Nephron (organoid): Measurements from ENCODE around the gene CHRM3.

Experiments used
- H3K27ac Mint-ChIP-seq, 3 experiments: 2 replicates each; pipeline ENCODE4 v1.8.0; 2020; ENCODE audit warnings: mixed read lengths in 3 of 3, mild to moderate bottlenecking in 2 of 3, moderate library complexity in 1 of 3
- H3K27me3 Mint-ChIP-seq: 2 replicates; pipeline ENCODE4 v1.8.0; 2021; ENCODE audit warnings: low read depth, mild to moderate bottlenecking, moderate library complexity, mixed read lengths
- H3K36me3 Mint-ChIP-seq: 2 replicates; pipeline ENCODE4 v1.8.0; 2020; ENCODE audit warnings: low read depth, mixed read lengths
- H3K4me1 Mint-ChIP-seq: 2 replicates; pipeline ENCODE4 v1.8.0; 2020; ENCODE audit warnings: mixed read lengths
- H3K4me3 Mint-ChIP-seq, 3 experiments: 2 replicates each; pipeline ENCODE4 v1.8.0; 2020; ENCODE audit warnings: mild to moderate bottlenecking in 3 of 3, mixed read lengths in 3 of 3, moderate library complexity in 2 of 3
- H3K9me3 Mint-ChIP-seq: 2 replicates; pipeline ENCODE4 v1.8.0; 2020; ENCODE audit warnings: mixed read lengths
- CTCF ChIP-seq, 3 experiments: fragments of 200-600 bp; sonication (generic); IDR thresholded peaks; one replicate each; pipeline ENCODE4 v1.5.0; 2021; ENCODE audit warnings: antibody characterized with exemption in 3 of 3; ENCODE audit not compliant: unreplicated experiment in 3 of 3

CHRM3 gene

GRCh38 chr1:239428120-239428710 is 41.8 kb downstream of the CHRM3 start:
- no peak overlapping the region for H3K27ac Mint-ChIP-seq
- no peaks in the 10 kb centered on the region for H3K9me3 Mint-ChIP-seq
- no peaks in the 10 kb centered on the region for H3K27me3 Mint-ChIP-seq

GRCh38 chr1:239429163-239429562 is 42.8 kb downstream of the CHRM3 start:
- H3K27me3 Mint-ChIP-seq = no peaks in the 10 kb centered on the region
- no peak for TF ChIP-seq CTCF (IDR thresholded peaks at IDR 0.05; ENCODE audit: unreplicated experiment in 3 of 3)
- H3K4me1 Mint-ChIP-seq = peaks cover 12% of the 10 kb centered on the region
- H3K4me3 Mint-ChIP-seq = no peak overlapping the region
- no peak overlapping the region for H3K27ac Mint-ChIP-seq
- no peaks in the 10 kb centered on the region for H3K36me3 Mint-ChIP-seq
- H3K9me3 Mint-ChIP-seq = no peaks in the 10 kb centered on the region

More at GRCh38 chr1:239428120-239428710, 41.8 kb downstream of the CHRM3 start:
- H3K4me3 Mint-ChIP-seq = no peak overlapping the region
- H3K36me3 Mint-ChIP-seq = no peaks in the 10 kb centered on the region
- H3K4me1 Mint-ChIP-seq = peaks cover 12% of the 10 kb centered on the region
- TF ChIP-seq CTCF (IDR thresholded peaks at IDR 0.05; ENCODE audit: unreplicated experiment in 3 of 3) = no peak

- TF ChIP-seq CTCF (IDR thresholded peaks at IDR 0.05; ENCODE audit: unreplicated experiment in 3 of 3) = no peak
- Mint-ChIP-seq H3K27me3 (no peaks in the 10 kb centered on the region), H3K4me3 (no peak overlapping the region), H3K27ac (no peak overlapping the region), H3K9me3 (no peaks in the 10 kb centered on the region), H3K36me3 (no peaks in the 10 kb centered on the region), H3K4me1 (peaks cover 12% of the 10 kb centered on the region)
Observed at GRCh38 chr1:239432255-239432654, 45.9 kb downstream of the CHRM3 start.

GRCh38 chr1:239434181-239434580 is 47.8 kb downstream of the CHRM3 start:
- no peak for TF ChIP-seq CTCF (IDR thresholded peaks at IDR 0.05; ENCODE audit: unreplicated experiment in 3 of 3)
- no peak overlapping the region for H3K27ac Mint-ChIP-seq
- peaks cover under 1% of the 10 kb centered on the region for H3K9me3 Mint-ChIP-seq
- H3K4me1 Mint-ChIP-seq = no peaks in the 10 kb centered on the region
- no peak overlapping the region for H3K4me3 Mint-ChIP-seq
- no peaks in the 10 kb centered on the region for H3K36me3 Mint-ChIP-seq
- H3K27me3 Mint-ChIP-seq = no peaks in the 10 kb centered on the region
